ENCODE measurements around the gene DNAAF3.

GRCh38 chr19:55118401-55118991 is 47.9 kb downstream of the DNAAF3 start:
- TF ChIP-seq CTCF (IDR thresholded peaks at IDR 0.05) (no peak), POLR2AphosphoS5 (IDR thresholded peaks at IDR 0.05) (no peak), POLR2A (IDR thresholded peaks at IDR 0.05) (no peak)

All from prostate gland (tissue), 2 donors.